Transverse colon (tissue), 4 donors: ENCODE data around the gene CCDC88C.

Experiments used
- EP300 ChIP-seq: sonication (generic); formaldehyde crosslinking; IDR thresholded peaks from one replicate; pipeline ENCODE4 v1.6.1; 2017; ENCODE audit warnings: antibody characterized with exemption, low read depth
- POLR2A ChIP-seq: fragments of 450-650 bp; IDR thresholded peaks from one replicate; pipeline ENCODE4 v1.6.1; 2016; ENCODE audit warnings: antibody characterized with exemption, mild to moderate bottlenecking, moderate library complexity
- POLR2AphosphoS5 ChIP-seq, 3 donors: sonication (generic); formaldehyde crosslinking; IDR thresholded peaks; one replicate each; pipeline ENCODE4 v1.6.1; 2016; ENCODE audit warnings: antibody characterized with exemption in 3 of 3
- TF ChIP-seq, protein P1 (sequence below), 5 experiments: fragments of 200-600 bp in 3 of 5; fragments of 450-650 bp in 2 of 5; sonication (generic) in 3 of 5; IDR thresholded peaks; 1 replicate in 2 of 5; 2 replicates in 3 of 5; pipeline ENCODE4 v1.5.1; 2016 to 2017; ENCODE audit warnings: antibody characterized with exemption in 5 of 5, inconsistent platforms in 3 of 5, mild to moderate bottlenecking in 2 of 5, moderate library complexity in 1 of 5

DNA sequence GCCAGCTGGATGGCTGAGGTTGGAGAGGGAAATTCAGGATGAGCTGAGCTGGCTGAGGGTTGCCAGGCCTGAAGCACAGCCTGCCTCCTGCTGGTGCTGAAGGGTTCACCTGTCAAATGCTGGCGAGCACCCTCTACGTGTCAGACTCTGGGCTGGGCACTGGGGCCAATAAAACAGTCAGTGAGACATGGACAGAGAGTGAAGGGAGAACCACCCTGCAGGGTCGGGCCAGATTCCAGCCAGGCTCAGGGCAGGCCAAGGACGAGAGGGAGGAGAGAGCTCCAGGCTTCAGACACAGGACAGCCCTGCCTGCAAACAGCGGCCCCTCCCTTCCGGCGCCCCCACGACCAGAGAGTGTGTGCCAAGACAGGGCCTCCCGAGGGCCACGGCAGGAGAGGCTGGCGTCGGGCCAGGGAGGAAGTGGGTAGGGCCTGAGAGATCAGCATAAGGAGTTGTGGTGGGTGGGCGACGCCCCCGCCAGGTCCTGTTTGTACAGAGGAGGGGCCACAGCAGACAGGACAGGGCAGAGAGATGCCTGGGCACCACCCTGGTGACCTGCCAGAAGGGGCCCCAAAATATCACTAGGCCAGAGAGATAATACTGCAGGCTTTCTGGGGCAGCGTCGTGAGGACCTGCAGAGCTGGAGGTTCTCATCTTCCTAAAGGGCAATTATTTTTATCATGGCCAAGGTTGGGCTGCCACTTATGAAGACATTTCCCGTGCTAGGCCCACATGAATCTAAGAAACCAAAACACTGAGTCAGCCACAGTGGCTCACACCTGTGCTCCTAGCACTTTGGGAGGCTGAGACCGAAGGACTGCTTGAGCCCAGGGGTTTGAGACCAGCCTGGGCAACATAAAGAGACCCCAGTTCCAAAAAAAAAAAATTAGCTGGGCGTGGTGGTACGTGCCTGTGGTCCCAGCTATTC lies 100.0 kb downstream of the CCDC88C start:
- TF ChIP-seq, protein P1, sequence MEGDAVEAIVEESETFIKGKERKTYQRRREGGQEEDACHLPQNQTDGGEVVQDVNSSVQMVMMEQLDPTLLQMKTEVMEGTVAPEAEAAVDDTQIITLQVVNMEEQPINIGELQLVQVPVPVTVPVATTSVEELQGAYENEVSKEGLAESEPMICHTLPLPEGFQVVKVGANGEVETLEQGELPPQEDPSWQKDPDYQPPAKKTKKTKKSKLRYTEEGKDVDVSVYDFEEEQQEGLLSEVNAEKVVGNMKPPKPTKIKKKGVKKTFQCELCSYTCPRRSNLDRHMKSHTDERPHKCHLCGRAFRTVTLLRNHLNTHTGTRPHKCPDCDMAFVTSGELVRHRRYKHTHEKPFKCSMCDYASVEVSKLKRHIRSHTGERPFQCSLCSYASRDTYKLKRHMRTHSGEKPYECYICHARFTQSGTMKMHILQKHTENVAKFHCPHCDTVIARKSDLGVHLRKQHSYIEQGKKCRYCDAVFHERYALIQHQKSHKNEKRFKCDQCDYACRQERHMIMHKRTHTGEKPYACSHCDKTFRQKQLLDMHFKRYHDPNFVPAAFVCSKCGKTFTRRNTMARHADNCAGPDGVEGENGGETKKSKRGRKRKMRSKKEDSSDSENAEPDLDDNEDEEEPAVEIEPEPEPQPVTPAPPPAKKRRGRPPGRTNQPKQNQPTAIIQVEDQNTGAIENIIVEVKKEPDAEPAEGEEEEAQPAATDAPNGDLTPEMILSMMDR (IDR thresholded peaks at IDR 0.05) = peak; percentile 9 to 58 (median 35)
- TF ChIP-seq POLR2A = no peak
- TF ChIP-seq POLR2AphosphoS5 (IDR thresholded peaks at IDR 0.05) = peak in 2 of 3 donors; percentile 15 to 51
- TF ChIP-seq EP300 = no peak
